GM13976 (cell line): ENCODE results near the gene ARFRP1.

Experiments used
- DNase-seq: peaks from one replicate; pipeline ENCODE4 v3.0.0; 2012; ENCODE audit warnings: low spot score
- in situ Hi-C: fragments of 300-500 bp; cut with MboI; formaldehyde crosslinking; loops from one replicate; pipeline ENCODE4 v1.12.0; 2022; ENCODE audit warnings: low sequenced_read_pairs, mixed read lengths, inconsistent platforms; ENCODE audit not compliant: unreplicated experiment
- TF ChIP-seq, protein P1 (sequence below): IDR thresholded peaks from 2 replicates; pipeline ENCODE4 v1.5.1; 2012; ENCODE audit warnings: borderline replicate concordance, mild to moderate bottlenecking; ENCODE audit not compliant: insufficient read depth; ENCODE audit errors: extremely low read depth, missing control alignments, control extremely low read depth

Gene ARFRP1

GRCh38 chr20:63697357-63697867 lies 10.4 kb downstream of the ARFRP1 start:
- in situ Hi-C loops, result no loop called here
- TF ChIP-seq, protein P1, sequence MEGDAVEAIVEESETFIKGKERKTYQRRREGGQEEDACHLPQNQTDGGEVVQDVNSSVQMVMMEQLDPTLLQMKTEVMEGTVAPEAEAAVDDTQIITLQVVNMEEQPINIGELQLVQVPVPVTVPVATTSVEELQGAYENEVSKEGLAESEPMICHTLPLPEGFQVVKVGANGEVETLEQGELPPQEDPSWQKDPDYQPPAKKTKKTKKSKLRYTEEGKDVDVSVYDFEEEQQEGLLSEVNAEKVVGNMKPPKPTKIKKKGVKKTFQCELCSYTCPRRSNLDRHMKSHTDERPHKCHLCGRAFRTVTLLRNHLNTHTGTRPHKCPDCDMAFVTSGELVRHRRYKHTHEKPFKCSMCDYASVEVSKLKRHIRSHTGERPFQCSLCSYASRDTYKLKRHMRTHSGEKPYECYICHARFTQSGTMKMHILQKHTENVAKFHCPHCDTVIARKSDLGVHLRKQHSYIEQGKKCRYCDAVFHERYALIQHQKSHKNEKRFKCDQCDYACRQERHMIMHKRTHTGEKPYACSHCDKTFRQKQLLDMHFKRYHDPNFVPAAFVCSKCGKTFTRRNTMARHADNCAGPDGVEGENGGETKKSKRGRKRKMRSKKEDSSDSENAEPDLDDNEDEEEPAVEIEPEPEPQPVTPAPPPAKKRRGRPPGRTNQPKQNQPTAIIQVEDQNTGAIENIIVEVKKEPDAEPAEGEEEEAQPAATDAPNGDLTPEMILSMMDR, result no peak
- no peak for DNase-seq

DNA sequence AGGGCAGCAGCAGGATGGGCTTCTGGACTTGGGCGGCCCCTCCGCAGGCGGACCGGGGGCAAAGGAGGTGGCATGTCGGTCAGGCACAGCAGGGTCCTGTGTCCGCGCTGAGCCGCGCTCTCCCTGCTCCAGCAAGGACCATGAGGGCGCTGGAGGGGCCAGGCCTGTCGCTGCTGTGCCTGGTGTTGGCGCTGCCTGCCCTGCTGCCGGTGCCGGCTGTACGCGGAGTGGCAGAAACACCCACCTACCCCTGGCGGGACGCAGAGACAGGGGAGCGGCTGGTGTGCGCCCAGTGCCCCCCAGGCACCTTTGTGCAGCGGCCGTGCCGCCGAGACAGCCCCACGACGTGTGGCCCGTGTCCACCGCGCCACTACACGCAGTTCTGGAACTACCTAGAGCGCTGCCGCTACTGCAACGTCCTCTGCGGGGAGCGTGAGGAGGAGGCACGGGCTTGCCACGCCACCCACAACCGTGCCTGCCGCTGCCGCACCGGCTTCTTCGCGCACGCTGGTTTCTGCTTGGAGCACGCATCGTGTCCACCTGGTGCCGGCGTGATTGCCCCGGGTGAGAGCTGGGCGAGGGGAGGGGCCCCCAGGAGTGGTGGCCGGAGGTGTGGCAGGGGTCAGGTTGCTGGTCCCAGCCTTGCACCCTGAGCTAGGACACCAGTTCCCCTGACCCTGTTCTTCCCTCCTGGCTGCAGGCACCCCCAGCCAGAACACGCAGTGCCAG lies 11.0 kb downstream of the ARFRP1 start, which contains the start of gene TNFRSF6B:
Gene TNFRSF6B (plus strand): TSS at position 25 of the 729 bp plus-strand sequence. CDS start 116 bp downstream, at position 141.
- TF ChIP-seq, protein P1, result no peak
- in situ Hi-C loops, result no loop called here
- DNase-seq, result no peak

DNA sequence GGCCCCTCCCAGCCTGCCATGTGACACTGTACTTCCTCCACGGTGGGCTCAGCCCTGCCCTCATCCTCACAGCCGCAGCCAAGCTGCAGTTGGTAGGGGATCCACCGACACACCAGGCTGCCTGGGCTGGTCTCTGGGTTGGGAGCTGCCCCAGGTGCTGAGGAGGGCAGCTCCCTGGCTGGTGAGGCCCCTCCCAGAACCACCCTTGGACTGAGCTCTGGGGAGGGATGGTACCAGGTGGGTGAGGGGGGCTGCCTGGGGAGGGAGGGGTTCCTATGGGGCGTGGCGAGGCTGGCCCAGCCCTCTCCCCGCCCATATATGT lies 11.5 kb downstream of the ARFRP1 start:
- in situ Hi-C loops, result no loop called here
- TF ChIP-seq, protein P1, result no peak
- DNase-seq, result no peak

- DNase-seq, result no peak
- TF ChIP-seq, protein P1, result no peak
- in situ Hi-C loops, result no loop called here
Measured at GRCh38 chr20:63695424-63696305, 12.1 kb downstream of the ARFRP1 start.

DNA sequence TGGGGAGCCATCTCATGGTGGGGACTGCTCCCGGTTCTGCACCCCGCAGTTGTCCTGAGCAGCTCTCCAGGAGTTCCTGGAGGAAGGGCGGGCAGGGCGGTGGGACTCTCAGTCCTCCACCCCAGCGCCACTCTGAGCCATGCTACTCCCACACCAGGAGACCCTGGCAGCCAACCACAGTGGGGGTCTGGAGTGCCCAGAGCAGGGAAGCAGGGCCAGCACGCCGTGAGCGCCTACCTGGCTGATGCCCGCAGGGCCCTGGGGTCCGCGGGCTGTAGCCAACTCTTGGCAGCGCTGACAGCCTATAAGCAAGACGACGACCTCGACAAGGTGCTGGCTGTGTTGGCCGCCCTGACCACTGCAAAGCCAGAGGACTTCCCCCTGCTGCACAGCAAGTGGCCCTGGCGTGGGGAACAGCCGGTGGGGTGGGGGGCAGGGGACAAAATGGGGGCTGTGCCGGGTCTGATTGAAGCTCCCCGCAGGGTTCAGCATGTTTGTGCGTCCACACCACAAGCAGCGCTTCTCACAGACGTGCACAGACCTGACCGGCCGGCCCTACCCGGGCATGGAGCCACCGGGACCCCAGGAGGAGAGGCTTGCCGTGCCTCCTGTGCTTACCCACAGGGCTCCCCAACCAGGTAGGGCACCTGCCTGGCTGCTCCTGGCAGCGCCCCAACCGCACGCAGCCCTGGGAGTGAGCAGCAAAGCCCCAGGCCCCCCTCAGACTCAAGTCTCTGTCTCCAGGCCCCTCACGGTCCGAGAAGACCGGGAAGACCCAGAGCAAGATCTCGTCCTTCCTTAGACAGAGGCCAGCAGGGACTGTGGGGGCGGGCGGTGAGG lies 13.0 kb downstream of the ARFRP1 start:
- in situ Hi-C loops, result no loop called here
- TF ChIP-seq, protein P1, result no peak
- no peak for DNase-seq
